ENCODE results near the gene ELAPOR1.
A peak's percentile ranks its signal among the peaks of the same experiment; 100 is the strongest.
"Not testable (repeated sequence)": the region's sequence is repeated elsewhere in the genome, so short reads cannot be mapped to it uniquely, and the experiment has no call there.

Gene ELAPOR1

GRCh38 chr1:109131059-109131458 is 17.1 kb downstream of the ELAPOR1 start:
- DNase-seq, result no peak
- in situ Hi-C loops (cut with HindIII; ENCODE audit: low pct_ligation_motif_present, low pct_unique_long_range_greater_than_20kb, low sequenced_read_pairs), result no loop called here

GRCh38 chr1:109131800-109132199 is 17.9 kb downstream of the ELAPOR1 start:
- no peak for DNase-seq
- in situ Hi-C loops (cut with HindIII; ENCODE audit: low pct_ligation_motif_present, low pct_unique_long_range_greater_than_20kb, low sequenced_read_pairs), result no loop called here

GRCh38 chr1:109133002-109133706 is 19.2 kb downstream of the ELAPOR1 start:
- DNase-seq, result no peak
- in situ Hi-C loops (cut with HindIII; ENCODE audit: low pct_ligation_motif_present, low pct_unique_long_range_greater_than_20kb, low sequenced_read_pairs), result no loop called here

DNA sequence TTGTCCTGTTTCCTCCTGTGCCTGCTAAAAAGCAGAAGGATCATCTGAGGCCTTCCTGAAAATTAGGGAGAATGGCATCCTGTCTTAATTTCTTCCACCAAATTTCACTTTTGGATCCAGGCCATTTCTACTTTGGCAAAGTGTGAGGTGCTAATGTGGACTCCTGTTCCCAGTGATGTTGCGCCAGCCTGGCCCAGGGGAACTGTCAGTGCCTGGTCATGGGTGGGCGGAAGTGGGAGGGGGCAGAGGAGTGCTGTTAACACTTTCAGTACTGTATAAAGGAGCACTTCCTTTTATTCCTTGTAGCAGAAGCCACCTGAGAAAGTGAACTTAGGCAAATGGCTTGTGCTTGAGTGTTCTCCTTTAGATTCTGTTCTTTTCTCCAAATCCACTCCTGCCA is 19.9 kb downstream of the ELAPOR1 start:
- in situ Hi-C loops (cut with HindIII; ENCODE audit: low pct_ligation_motif_present, low pct_unique_long_range_greater_than_20kb, low sequenced_read_pairs), result no loop called here
- DNase-seq, result no peak

GRCh38 chr1:109134423-109134822 is 20.5 kb downstream of the ELAPOR1 start:
- in situ Hi-C loops (cut with HindIII; ENCODE audit: low pct_ligation_motif_present, low pct_unique_long_range_greater_than_20kb, low sequenced_read_pairs), result no loop called here
- no peak for DNase-seq

- in situ Hi-C loops (cut with HindIII; ENCODE audit: low pct_ligation_motif_present, low pct_unique_long_range_greater_than_20kb, low sequenced_read_pairs), result no loop called here
- no peak for DNase-seq
Observed at GRCh38 chr1:109135940-109136339, 22.0 kb downstream of the ELAPOR1 start.

- no peak for DNase-seq
- in situ Hi-C loops (cut with HindIII; ENCODE audit: low pct_ligation_motif_present, low pct_unique_long_range_greater_than_20kb, low sequenced_read_pairs), result no loop called here
Observed at GRCh38 chr1:109136766-109137165, 22.9 kb downstream of the ELAPOR1 start.

- in situ Hi-C loops (cut with HindIII; ENCODE audit: low pct_ligation_motif_present, low pct_unique_long_range_greater_than_20kb, low sequenced_read_pairs), result no loop called here
- DNase-seq, result no peak
Observed at GRCh38 chr1:109137958-109138357, 24.0 kb downstream of the ELAPOR1 start.

DNA sequence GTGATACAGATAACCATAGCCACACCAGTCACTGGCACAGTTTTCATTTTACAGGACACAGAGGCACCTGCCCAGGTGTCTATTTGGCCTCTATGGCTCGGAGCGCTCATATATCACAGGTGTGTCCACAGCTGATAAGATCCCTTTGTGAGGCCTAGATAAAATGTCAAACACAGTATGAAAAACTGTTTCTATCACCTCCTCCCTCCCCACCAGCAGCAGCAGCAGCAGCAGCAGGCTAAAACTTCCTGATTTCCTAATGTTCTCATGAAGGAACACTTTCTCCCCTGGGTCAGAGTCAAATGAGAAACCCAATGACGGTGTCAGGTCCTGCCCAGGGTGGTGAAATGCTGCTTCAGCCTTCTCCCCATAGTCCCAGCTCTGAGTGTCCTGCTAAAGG is 24.4 kb downstream of the ELAPOR1 start:
- DNase-seq, result no peak
- in situ Hi-C loops (cut with HindIII; ENCODE audit: low pct_ligation_motif_present, low pct_unique_long_range_greater_than_20kb, low sequenced_read_pairs), result no loop called here

GRCh38 chr1:109140392-109140791 is 26.5 kb downstream of the ELAPOR1 start:
- no peak for DNase-seq
- in situ Hi-C loops (cut with HindIII; ENCODE audit: low pct_ligation_motif_present, low pct_unique_long_range_greater_than_20kb, low sequenced_read_pairs), result no loop called here

- in situ Hi-C loops (cut with HindIII; ENCODE audit: low pct_ligation_motif_present, low pct_unique_long_range_greater_than_20kb, low sequenced_read_pairs), result no loop called here
- no peak for DNase-seq
Observed at GRCh38 chr1:109142260-109142659, 28.3 kb downstream of the ELAPOR1 start.

GRCh38 chr1:109142725-109143124 is 28.8 kb downstream of the ELAPOR1 start:
- DNase-seq; in situ Hi-C loops (cut with HindIII; ENCODE audit: low pct_ligation_motif_present, low pct_unique_long_range_greater_than_20kb, low sequenced_read_pairs): not testable (repeated sequence)

DNA sequence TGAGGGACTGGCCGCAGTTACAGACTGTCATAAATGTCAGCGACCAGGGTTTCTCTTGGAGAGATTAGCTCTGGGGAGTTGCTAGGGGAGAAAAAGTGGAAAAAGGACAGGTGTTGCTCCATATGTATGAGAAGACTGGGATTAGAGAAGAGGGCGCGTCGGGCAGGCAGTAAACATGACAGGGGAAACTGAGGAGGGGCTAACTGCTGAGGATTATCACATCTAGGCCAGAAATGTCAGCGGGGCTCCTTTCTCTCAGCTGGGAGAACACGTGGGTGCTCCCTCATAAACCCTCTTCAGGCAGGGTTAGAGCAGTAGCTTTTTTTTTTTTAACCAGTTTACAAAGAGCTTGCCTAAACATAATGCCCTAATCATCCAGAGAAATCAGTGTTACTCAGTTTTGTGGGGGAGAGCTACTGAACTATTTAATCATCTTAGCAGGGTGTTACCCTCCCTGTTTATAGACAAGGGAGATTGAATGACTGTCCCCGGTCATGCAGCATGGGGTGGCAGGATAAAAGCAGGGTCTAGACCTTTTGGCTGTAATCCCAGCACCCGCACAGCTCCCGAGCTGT is 35.2 kb downstream of the ELAPOR1 start:
- in situ Hi-C loops (cut with HindIII; ENCODE audit: low pct_ligation_motif_present, low pct_unique_long_range_greater_than_20kb, low sequenced_read_pairs), result no loop called here
- no peak for DNase-seq

DNA sequence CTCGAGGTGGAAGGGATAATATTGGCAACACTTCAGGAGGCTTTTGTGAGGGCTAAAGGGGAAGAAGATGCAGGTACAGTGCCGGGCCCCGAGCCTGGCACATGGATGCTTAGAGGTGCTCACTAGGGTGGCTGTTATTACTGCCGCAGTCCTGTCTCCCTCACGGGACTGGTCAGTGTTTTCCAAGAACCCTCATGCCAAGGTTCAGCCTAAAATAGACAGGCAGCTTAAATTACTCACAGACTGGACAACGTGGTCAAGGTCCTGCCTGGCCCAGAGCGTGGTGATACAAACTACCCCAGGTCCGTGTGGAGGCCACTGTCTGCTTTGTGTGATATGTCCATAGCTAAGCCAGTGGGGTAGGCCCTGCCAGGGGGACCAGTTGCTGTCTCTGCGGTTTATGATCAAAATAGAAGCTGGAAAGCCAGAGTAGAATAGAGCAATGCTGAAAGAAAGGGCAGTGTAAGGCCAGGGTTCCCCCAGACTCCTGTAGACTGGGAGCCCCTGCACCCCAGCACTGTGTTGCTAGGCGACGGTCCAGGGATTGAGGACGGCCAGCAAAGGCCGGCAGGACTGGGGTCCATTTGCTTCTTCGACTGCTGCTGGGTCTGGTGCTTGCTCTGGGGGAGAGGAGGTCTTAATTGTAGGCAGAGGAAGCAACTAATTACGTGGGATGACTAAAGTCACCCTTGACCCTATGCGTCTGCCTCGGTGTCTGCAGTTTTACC is 36.1 kb downstream of the ELAPOR1 start:
- no peak for DNase-seq
- in situ Hi-C loops (cut with HindIII; ENCODE audit: low pct_ligation_motif_present, low pct_unique_long_range_greater_than_20kb, low sequenced_read_pairs), result no loop called here

DNA sequence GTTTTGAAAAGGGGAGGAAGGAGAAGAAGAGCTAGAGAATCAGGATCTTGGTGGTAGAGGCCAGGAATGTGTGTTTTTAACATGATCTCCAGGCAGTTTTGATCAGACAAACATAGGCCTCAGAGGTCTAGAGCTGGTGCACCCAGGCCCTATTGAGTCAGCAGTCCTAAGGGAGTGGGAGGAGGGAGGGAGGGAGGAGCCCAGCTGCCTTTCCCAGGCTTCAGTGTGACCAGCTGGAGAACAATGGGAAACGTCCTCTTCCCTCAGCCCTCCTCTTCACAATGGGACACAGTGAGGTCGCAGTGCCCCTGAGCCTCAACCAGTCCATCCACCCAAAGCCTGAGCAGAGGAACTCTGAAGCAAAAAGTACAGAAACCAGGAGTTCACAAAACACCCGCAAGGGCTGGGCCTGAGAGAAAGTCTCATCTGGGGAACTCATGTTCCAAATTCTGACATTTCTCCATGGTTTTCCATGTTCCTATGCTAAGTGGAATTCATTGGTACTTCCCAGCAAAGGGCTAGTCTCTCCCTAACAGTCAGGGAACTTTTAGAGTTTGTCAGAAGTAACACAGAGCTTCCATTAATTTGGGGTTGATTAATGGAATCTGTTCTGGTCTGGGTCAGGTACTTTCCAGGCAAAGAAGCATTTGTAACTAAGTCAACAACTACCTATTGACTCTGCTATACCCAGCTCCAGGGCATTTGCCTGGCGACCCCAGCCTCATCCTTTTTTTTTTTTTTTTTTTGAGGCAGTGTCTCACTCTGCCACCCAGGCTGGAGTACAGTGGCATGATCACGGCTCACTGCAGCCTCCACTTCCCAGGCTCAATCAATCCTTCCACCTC is 37.5 kb downstream of the ELAPOR1 start:
- in situ Hi-C loops (cut with HindIII; ENCODE audit: low pct_ligation_motif_present, low pct_unique_long_range_greater_than_20kb, low sequenced_read_pairs), result no loop called here
- peak; percentile 46 for DNase-seq

DNA sequence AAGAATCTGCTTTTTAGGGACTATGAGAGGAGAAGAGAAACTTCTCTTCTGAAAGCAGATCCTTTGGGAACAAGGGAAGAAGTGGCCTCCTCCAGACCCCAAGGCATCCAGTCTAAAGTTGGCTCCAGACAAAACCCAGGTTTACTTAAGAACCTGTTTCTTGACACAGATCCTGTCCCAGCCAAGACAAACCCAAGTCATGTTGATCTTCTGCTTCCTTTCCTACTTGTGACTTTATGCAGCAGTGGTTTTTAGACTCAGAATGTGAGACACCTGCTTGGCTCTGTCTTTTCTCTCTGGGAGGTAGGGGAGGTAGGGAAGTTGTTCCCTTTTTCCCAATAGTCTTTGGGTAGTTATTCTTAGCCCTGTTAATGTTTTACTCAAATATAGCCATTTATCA is 38.3 kb downstream of the ELAPOR1 start:
- no peak for DNase-seq
- in situ Hi-C loops (cut with HindIII; ENCODE audit: low pct_ligation_motif_present, low pct_unique_long_range_greater_than_20kb, low sequenced_read_pairs), result no loop called here

GRCh38 chr1:109156916-109157385 is 43.0 kb downstream of the ELAPOR1 start:
- DNase-seq, result no peak
- in situ Hi-C loops (cut with HindIII; ENCODE audit: low pct_ligation_motif_present, low pct_unique_long_range_greater_than_20kb, low sequenced_read_pairs), result no loop called here

- DNase-seq, result no peak
- in situ Hi-C loops (cut with HindIII; ENCODE audit: low pct_ligation_motif_present, low pct_unique_long_range_greater_than_20kb, low sequenced_read_pairs), result no loop called here
Observed at GRCh38 chr1:109158433-109158832, 44.5 kb downstream of the ELAPOR1 start.

- no peak for DNase-seq
- in situ Hi-C loops (cut with HindIII; ENCODE audit: low pct_ligation_motif_present, low pct_unique_long_range_greater_than_20kb, low sequenced_read_pairs), result no loop called here
Observed at GRCh38 chr1:109159326-109159725, 45.4 kb downstream of the ELAPOR1 start.
